HepG2 (cell line): ENCODE data around the gene ZNF225. TPM values are rescaled to one million over a fixed set of nuclear protein-coding genes. Genes with fewer than 3 reads are reported as not detected.

Source experiments
- BRD4 ChIP-seq: sonication (generic); formaldehyde crosslinking; IDR thresholded peaks from 2 replicates; pipeline ENCODE4 v1.4.0; 2020; ENCODE audit warnings: missing genetic modification reagents
- FOXA3 ChIP-seq: IDR thresholded peaks from 2 replicates; pipeline ENCODE4 v1.6.1; 2016; ENCODE audit warnings: missing genetic modification reagents, missing compliant biosample characterization
- HNF1A ChIP-seq, 2 experiments: sonication (generic) in 1 of 2; formaldehyde crosslinking in 1 of 2; IDR thresholded peaks; 2 replicates each; pipeline versions ENCODE4 v1.4.0 to v1.6.1; 2016 to 2020; ENCODE audit warnings: borderline replicate concordance in 1 of 2, low read depth in 1 of 2, mild to moderate bottlenecking in 1 of 2, missing genetic modification reagents in 1 of 2
- HNF4G ChIP-seq, 2 experiments: sonication (generic) in 1 of 2; formaldehyde crosslinking in 1 of 2; IDR thresholded peaks; 2 replicates each; pipeline versions ENCODE4 v1.4.0 to v1.6.1; 2011 to 2020; ENCODE audit warnings: borderline replicate concordance in 2 of 2, low read depth in 2 of 2, mild to moderate bottlenecking in 2 of 2, low read length in 1 of 2, missing genetic modification reagents in 1 of 2, moderate library complexity in 1 of 2
- KAT7 ChIP-seq: IDR thresholded peaks from 2 replicates; pipeline ENCODE4 v1.6.1; 2018; ENCODE audit warnings: borderline replicate concordance, missing compliant biosample characterization
- KDM3A ChIP-seq: IDR thresholded peaks from 2 replicates; pipeline ENCODE4 v1.6.1; 2018; ENCODE audit warnings: low read depth, missing compliant biosample characterization
- KLF16 ChIP-seq, 2 experiments: sonication (generic) in 1 of 2; formaldehyde crosslinking in 1 of 2; IDR thresholded peaks; 2 replicates each; pipeline versions ENCODE4 v1.6.1 to v1.8.0; 2016 to 2023; ENCODE audit warnings: missing genetic modification reagents in 2 of 2, missing compliant biosample characterization in 1 of 2
- LCORL ChIP-seq, 2 experiments: fragments of 450-650 bp in 1 of 2; sonication (generic) in 1 of 2; formaldehyde crosslinking in 1 of 2; IDR thresholded peaks; 2 replicates each; pipeline versions ENCODE4 v1.5.0 to v1.6.1; 2017 to 2020; ENCODE audit warnings: antibody characterized with exemption in 1 of 2, missing genetic modification reagents in 1 of 2
- PAWR ChIP-seq: sonication (generic); formaldehyde crosslinking; IDR thresholded peaks from 2 replicates; pipeline ENCODE4 v1.4.0; 2020; ENCODE audit warnings: missing genetic modification reagents, mild to moderate bottlenecking, borderline replicate concordance
- SOX5 ChIP-seq: IDR thresholded peaks from 2 replicates; pipeline ENCODE4 v1.6.1; 2016; ENCODE audit warnings: borderline replicate concordance
- SP1 ChIP-seq, 2 experiments: fragments of 450-650 bp in 1 of 2; sonication (generic) in 1 of 2; formaldehyde crosslinking in 1 of 2; IDR thresholded peaks; 2 replicates each; pipeline versions ENCODE4 v1.4.0 to v1.6.1; 2016 to 2020; ENCODE audit warnings: missing genetic modification reagents in 1 of 2
- TFAP4 ChIP-seq: sonication (generic); IDR thresholded peaks from 2 replicates; pipeline ENCODE4 v1.6.1; 2016; ENCODE audit warnings: low read depth, borderline replicate concordance
- TSC22D2 ChIP-seq: sonication (generic); formaldehyde crosslinking; IDR thresholded peaks from 2 replicates; pipeline ENCODE4 v1.5.1; 2020; ENCODE audit warnings: missing genetic modification reagents, mild to moderate bottlenecking, borderline replicate concordance
- ZC3H4 ChIP-seq: sonication (generic); formaldehyde crosslinking; IDR thresholded peaks from 2 replicates; pipeline ENCODE4 v1.4.0; 2020; ENCODE audit warnings: missing genetic modification reagents, borderline replicate concordance
- ZEB1 ChIP-seq: IDR thresholded peaks from 2 replicates; pipeline ENCODE4 v1.6.1; 2012; ENCODE audit warnings: mild to moderate bottlenecking, low read depth, inconsistent platforms; ENCODE audit not compliant: insufficient replicate concordance
- ZKSCAN8 ChIP-seq: IDR thresholded peaks from 2 replicates; pipeline ENCODE4 v1.6.1; 2016; ENCODE audit warnings: borderline replicate concordance, missing genetic modification reagents, missing compliant biosample characterization
- ZNF225 ChIP-seq: sonication (generic); formaldehyde crosslinking; IDR thresholded peaks from 2 replicates; pipeline ENCODE4 v1.4.0; 2020; ENCODE audit warnings: mild to moderate bottlenecking, missing genetic modification reagents
- ZNF350 ChIP-seq: sonication (generic); formaldehyde crosslinking; IDR thresholded peaks from 2 replicates; pipeline ENCODE4 v1.4.0; 2020; ENCODE audit warnings: mild to moderate bottlenecking, low read depth, missing genetic modification reagents, borderline replicate concordance
- ZNF546 ChIP-seq: sonication (generic); formaldehyde crosslinking; conservative IDR thresholded peaks from 2 replicates; pipeline ENCODE4 v1.8.1; 2023; ENCODE audit warnings: mild to moderate bottlenecking, missing genetic modification reagents
- ZSCAN30 ChIP-seq: sonication (generic); formaldehyde crosslinking; IDR thresholded peaks from 2 replicates; pipeline ENCODE4 v1.5.0; 2020; ENCODE audit warnings: mild to moderate bottlenecking, missing genetic modification reagents
- polyA plus RNA-seq, 8 experiments: library from polyadenylated mRNA; depleted of rRNA in 3 of 8; stranded (reverse) in 7 of 8; unstranded in 1 of 8; fragments of >200 nt; fragmentation: Illumina TruSeq in 4 of 8; extraction: Trizol in 4 of 8; gene quantifications; 2 replicates each; pipeline versions ENCODE4 v1.2.1 to v1.2.3, GENCODE V29; 2011 to 2016; ENCODE audit warnings: low read depth in 4 of 8, missing spikeins in 1 of 8, mixed read lengths in 1 of 8; ENCODE audit not compliant: insufficient read depth in 1 of 8
- total RNA-seq, 5 experiments: library from RNA; depleted of rRNA; stranded (reverse); fragments of >200 nt; fragmentation: Illumina TruSeq; extraction: Trizol; gene quantifications; 2 replicates each; pipeline ENCODE4 v1.2.3, GENCODE V29; 2016; ENCODE audit warnings: low read depth in 1 of 5

ZNF225 gene
- total and polyA plus RNA-seq, 2 of the 13 experiments (the other 11 are each of a cell fraction or from before 2014, with no cell fraction given): 0.87 to 3.3 TPM

- TF ChIP-seq LCORL (IDR thresholded peaks at IDR 0.05): no peak
- TF ChIP-seq LCORL (CRISPR knock-in tag; IDR thresholded peaks at IDR 0.05): peak; percentile 53; the same call in 1 of the 2 replicates
- TF ChIP-seq ZNF225 (CRISPR knock-in tag): no peak
- peak; percentile 58 for TF ChIP-seq FOXA3
- TF ChIP-seq HNF1A (IDR thresholded peaks at IDR 0.05; ENCODE audit: low read depth): peak; percentile 25; the same call in 1 of the 2 replicates
- TF ChIP-seq HNF1A (CRISPR knock-in tag; IDR thresholded peaks at IDR 0.05; ENCODE audit: borderline replicate concordance): peak; percentile 65; the same call in 1 of the 2 replicates
- no peak for TF ChIP-seq ZNF546 (CRISPR knock-in tag)
- 0 out of 2 replicates have a peak, but pooled peaks have one; percentile 53 for TF ChIP-seq ZKSCAN8 (CRISPR knock-in tag)
- no peak for TF ChIP-seq SP1 (IDR thresholded peaks at IDR 0.05)
- TF ChIP-seq SP1 (CRISPR knock-in tag; IDR thresholded peaks at IDR 0.05): no peak
- TF ChIP-seq KDM3A (CRISPR knock-in tag): no peak
- no peak for TF ChIP-seq BRD4 (CRISPR knock-in tag)
- no peak for TF ChIP-seq ZC3H4 (CRISPR knock-in tag)
- peak; percentile 29; the same call in 1 of the 2 replicates for TF ChIP-seq SOX5 (CRISPR knock-in tag)
- peak; percentile 63; the same call in 1 of the 2 replicates for TF ChIP-seq TFAP4
- TF ChIP-seq TSC22D2 (CRISPR knock-in tag): no peak
- no peak for TF ChIP-seq PAWR (CRISPR knock-in tag)
- 0 out of 2 replicates have a peak, but pooled peaks have one; percentile 36 for TF ChIP-seq KAT7 (CRISPR knock-in tag)
- TF ChIP-seq ZSCAN30: no peak
- 0 out of 2 replicates have a peak, but pooled peaks have one; percentile 5 for TF ChIP-seq HNF4G (IDR thresholded peaks at IDR 0.05; ENCODE audit: borderline replicate concordance, low read depth, low read length)
- no peak for TF ChIP-seq HNF4G (CRISPR knock-in tag; IDR thresholded peaks at IDR 0.05; ENCODE audit: borderline replicate concordance, low read depth)
- peak; percentile 79 for TF ChIP-seq ZEB1
- peak in 1 of 2 experiments; percentile 67; a peak in 1 of 4 replicates for TF ChIP-seq KLF16 (CRISPR knock-in tag; IDR thresholded peaks at IDR 0.05)
- peak; percentile 56; the same call in 1 of the 2 replicates for TF ChIP-seq ZNF350 (CRISPR knock-in tag)
Observed at GRCh38 chr19:44113138-44113783, at the start of gene ZNF225 (continued).
